Omental fat pad (tissue), 4 donors: ENCODE results near the gene SPIRE1. TPM values are rescaled to one million over a fixed set of nuclear protein-coding genes. Genes with fewer than 3 reads are reported as not detected.

Experiments used
- ATAC-seq: fragments of 150-250 bp; one replicate; pipeline ENCODE4 v1.9.1; 2016; ENCODE audit warnings: mild to moderate bottlenecking, moderate library complexity; ENCODE audit not compliant: low FRiP score
- DNase-seq: peaks from one replicate; pipeline ENCODE4 v3.0.0-alpha.2; 2019; ENCODE audit warnings: low spot score
- CTCF ChIP-seq, 3 donors: fragments of 450-650 bp; IDR thresholded peaks; one replicate each; pipeline ENCODE4 v1.5.1; 2016 to 2017; ENCODE audit warnings: antibody characterized with exemption in 3 of 3, mild to moderate bottlenecking in 3 of 3, moderate library complexity in 2 of 3
- total RNA-seq, 4 donors: library from RNA; depleted of rRNA; stranded (reverse); fragments of >200 nt; gene quantifications; one replicate each; pipeline ENCODE4 v1.1.0, GENCODE V29; 2016

The SPIRE1 gene
- total RNA-seq, 4 donors from 2014 or later: 16.8 to 29.2 (median 24.8) TPM

GRCh38 chr18:12438257-12438656 lies 219.7 kb downstream of the SPIRE1 start:
- DNase-seq: no peak
- ATAC-seq: no peak
- no peak for TF ChIP-seq CTCF (IDR thresholded peaks at IDR 0.05)

DNA sequence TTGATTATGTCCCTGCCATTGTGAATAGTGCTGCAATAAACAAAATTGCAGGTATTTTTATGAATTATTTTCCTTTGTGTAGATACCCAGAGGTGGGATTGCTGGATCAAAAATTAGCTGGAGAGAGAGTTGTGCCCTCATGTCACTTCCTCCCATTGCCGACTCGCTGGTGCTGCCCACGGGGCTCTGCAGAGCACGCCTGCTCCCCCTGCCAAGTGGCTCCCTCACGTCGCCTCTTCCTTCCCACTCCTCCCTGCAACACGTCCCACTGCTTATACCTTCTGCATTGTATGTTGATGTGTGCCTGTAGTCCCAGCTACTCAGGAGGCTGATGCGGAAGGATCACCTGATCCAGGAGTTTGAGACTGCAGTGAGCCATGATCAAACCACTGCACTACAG lies 222.0 kb downstream of the SPIRE1 start:
- ATAC-seq: no peak
- DNase-seq: no peak
- TF ChIP-seq CTCF (IDR thresholded peaks at IDR 0.05): no peak

DNA sequence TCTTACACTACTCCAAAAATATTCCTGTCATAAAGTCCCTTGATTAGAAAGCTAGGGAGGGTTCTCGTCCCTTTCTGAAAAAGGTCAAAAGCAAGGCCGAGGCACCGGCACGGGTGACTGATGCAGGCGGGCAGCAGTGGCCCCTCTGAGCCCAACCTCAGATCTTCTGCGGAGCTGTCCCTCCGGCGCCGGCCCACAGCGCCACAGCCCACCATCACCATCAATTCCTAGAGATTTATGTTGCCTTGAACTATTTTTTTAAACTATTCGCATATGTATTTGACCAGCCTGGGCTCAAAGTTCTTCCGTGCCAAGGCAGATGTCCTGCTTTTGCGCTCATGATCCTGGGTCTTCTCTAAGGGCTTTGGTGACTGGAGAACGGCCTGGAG lies 223.4 kb downstream of the SPIRE1 start:
- TF ChIP-seq CTCF (IDR thresholded peaks at IDR 0.05): no peak
- ATAC-seq (no peak), DNase-seq (no peak)

DNA sequence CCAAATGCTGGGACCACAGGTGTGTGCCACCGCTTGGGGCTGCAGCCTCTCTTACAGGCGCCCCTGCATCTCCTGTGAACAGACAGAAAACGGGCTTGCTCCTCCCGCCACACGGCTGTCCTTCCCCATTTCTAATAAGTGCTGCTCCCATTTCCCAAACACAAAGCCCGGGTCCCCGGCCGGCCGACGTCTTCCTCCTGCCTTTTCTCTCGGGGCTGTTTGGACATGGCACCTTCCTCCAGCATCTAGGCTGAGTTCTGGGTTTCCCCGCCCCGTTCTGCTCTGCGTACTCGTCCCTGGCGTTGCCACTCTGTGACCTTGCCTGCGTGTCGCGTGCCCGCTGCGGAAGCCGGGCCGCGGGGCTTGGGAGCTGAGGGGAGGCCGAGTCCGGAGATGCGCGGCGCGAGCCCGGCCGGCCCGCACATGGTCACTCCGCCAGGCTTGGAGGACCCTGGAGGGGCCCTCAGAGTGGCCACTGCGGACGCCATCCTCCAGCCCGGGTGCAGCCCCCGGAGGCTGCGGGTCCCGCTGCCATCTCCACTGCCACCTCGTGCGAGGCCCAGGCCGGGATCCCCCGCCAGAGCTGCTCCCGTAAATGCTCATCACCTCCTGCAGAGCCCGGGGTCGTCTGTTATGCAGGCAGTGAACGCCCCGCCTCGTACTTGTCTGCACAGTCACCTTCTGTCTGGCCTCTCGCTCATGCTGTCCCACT lies 223.9 kb downstream of the SPIRE1 start:
- no peak for ATAC-seq
- no peak for TF ChIP-seq CTCF (IDR thresholded peaks at IDR 0.05)
- DNase-seq: no peak

DNA sequence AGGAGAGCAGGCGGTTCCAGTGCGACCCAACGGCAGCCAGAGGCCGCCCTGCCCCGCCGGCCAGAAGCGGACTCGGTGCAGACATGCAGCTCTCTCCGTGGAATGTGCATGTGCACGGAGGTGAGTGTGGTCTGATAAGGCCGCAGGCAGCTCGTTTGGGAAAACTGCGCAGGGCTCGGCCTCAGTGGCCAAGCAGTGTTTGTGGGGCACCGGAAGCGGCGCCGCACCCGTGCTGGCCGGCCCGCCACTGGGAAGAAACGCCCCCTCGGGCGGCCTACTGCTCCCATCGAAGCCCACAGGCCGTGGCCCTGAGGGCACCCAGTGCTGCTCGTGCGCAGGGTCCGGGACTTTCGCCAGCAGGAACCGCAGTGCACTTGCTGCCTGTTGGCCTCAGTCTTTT lies 225.0 kb downstream of the SPIRE1 start:
- ATAC-seq (no peak), DNase-seq (no peak)
- TF ChIP-seq CTCF (IDR thresholded peaks at IDR 0.05): no peak

- no peak for DNase-seq
- no peak for ATAC-seq
- TF ChIP-seq CTCF (IDR thresholded peaks at IDR 0.05): no peak
These were observed 225.7 kb downstream of the SPIRE1 start for GRCh38 chr18:12432196-12432595.

DNA sequence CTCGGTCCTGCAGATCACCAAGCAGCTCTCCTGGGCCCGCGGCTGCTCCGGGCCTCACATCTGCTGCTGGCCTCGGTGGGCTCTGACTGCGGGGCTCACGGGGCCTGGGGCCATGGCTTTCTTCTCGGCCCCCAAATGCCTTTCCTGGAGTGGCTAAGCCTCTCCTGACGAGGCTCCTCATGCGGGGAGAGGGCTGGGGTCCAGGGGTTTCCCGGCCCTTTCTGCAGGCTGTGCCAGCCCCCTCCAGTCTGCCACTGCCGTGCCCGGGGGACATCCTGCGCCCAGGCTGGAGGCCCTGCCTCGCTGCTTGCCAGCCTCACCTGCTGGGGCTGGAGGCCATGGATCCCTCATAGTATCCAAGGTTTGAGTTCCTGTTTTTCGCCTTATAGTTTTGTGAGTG lies 226.3 kb downstream of the SPIRE1 start:
- no peak for ATAC-seq
- DNase-seq: no peak
- no peak for TF ChIP-seq CTCF (IDR thresholded peaks at IDR 0.05)
